Nephron (organoid): Measurements from ENCODE around the gene ANKRD60.

Experiments
- H3K27ac Mint-ChIP-seq, 3 experiments: 2 replicates each; pipeline ENCODE4 v1.8.0; 2020; ENCODE audit warnings: mixed read lengths in 3 of 3, mild to moderate bottlenecking in 2 of 3, moderate library complexity in 1 of 3
- H3K27me3 Mint-ChIP-seq: 2 replicates; pipeline ENCODE4 v1.8.0; 2021; ENCODE audit warnings: low read depth, mild to moderate bottlenecking, moderate library complexity, mixed read lengths
- H3K36me3 Mint-ChIP-seq: 2 replicates; pipeline ENCODE4 v1.8.0; 2020; ENCODE audit warnings: low read depth, mixed read lengths
- H3K4me1 Mint-ChIP-seq: 2 replicates; pipeline ENCODE4 v1.8.0; 2020; ENCODE audit warnings: mixed read lengths
- H3K4me3 Mint-ChIP-seq, 3 experiments: 2 replicates each; pipeline ENCODE4 v1.8.0; 2020; ENCODE audit warnings: mild to moderate bottlenecking in 3 of 3, mixed read lengths in 3 of 3, moderate library complexity in 2 of 3
- H3K9me3 Mint-ChIP-seq: 2 replicates; pipeline ENCODE4 v1.8.0; 2020; ENCODE audit warnings: mixed read lengths
- TF ChIP-seq, protein P1 (sequence below), 3 experiments: fragments of 200-600 bp; sonication (generic); IDR thresholded peaks; one replicate each; pipeline ENCODE4 v1.5.0; 2021; ENCODE audit warnings: antibody characterized with exemption in 3 of 3; ENCODE audit not compliant: unreplicated experiment in 3 of 3

Gene ANKRD60

DNA sequence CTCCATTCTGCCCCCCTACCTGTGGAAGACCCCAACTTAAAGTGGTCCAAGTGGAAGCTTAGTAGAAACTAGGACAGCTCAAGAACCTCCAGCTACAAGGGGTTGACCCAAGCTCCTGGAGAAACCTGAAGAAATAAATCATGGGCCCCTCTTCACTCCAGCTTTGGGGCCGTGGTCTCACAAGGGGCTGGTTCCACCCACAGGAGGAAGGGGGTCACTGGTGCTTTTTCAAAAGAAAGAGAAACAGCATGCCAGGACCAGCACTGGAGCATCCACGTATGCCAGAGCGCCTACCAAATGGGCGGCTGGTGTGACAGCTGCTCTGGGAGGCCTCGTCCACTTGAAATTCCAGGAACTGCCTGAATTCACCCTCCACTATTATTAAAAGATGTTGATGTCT is 14.4 kb upstream of the ANKRD60 start:
- TF ChIP-seq, protein P1, sequence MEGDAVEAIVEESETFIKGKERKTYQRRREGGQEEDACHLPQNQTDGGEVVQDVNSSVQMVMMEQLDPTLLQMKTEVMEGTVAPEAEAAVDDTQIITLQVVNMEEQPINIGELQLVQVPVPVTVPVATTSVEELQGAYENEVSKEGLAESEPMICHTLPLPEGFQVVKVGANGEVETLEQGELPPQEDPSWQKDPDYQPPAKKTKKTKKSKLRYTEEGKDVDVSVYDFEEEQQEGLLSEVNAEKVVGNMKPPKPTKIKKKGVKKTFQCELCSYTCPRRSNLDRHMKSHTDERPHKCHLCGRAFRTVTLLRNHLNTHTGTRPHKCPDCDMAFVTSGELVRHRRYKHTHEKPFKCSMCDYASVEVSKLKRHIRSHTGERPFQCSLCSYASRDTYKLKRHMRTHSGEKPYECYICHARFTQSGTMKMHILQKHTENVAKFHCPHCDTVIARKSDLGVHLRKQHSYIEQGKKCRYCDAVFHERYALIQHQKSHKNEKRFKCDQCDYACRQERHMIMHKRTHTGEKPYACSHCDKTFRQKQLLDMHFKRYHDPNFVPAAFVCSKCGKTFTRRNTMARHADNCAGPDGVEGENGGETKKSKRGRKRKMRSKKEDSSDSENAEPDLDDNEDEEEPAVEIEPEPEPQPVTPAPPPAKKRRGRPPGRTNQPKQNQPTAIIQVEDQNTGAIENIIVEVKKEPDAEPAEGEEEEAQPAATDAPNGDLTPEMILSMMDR (IDR thresholded peaks at IDR 0.05; ENCODE audit: unreplicated experiment in 3 of 3), result no peak
- H3K4me3 Mint-ChIP-seq, result no peak overlapping the region
- no peaks in the 10 kb centered on the region for H3K9me3 Mint-ChIP-seq
- H3K27ac Mint-ChIP-seq, result no peak overlapping the region
- peaks cover 25% of the 10 kb centered on the region for H3K4me1 Mint-ChIP-seq
- H3K36me3 Mint-ChIP-seq, result peaks cover 66% of the 10 kb centered on the region
- peaks cover 21% of the 10 kb centered on the region for H3K27me3 Mint-ChIP-seq

DNA sequence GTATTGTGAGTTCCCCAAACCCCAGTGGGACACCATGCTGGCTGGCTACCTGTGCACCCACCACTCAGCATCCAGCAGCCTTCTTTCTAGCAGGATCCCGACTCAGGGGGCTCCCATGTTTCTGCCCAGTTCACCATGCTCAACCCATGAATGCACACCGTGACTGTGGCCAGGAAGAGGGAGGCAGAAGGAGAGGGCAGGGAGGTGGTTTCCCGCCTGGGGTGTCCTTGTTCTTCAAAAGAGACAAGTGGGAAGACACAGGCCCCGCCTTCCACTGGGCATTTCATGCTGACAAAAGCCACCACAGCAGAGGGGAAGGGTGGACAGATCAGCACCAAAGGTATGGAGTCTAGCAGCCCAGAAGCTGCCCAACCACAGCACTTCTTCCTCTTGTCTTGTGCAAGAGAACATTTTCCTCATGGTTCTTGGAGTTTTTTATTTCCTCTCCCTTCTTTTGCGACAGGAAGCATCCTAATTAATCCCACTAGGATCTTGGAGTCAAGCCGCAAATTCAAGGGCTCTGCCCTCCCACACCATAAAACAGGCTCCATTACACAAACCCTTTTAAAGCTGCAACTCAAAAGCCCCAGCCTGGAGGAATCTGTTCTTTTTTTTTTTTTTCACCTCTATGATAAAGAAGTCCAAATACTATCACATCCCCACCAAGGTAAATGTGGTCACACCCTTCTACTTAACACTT is 13.5 kb upstream of the ANKRD60 start:
- Mint-ChIP-seq H3K27ac (peak overlapping the region in 1 of 3 experiments; percentile 73), H3K4me3 (no peak overlapping the region), H3K36me3 (peaks cover 59% of the 10 kb centered on the region), H3K4me1 (peaks cover 34% of the 10 kb centered on the region), H3K27me3 (peaks cover 23% of the 10 kb centered on the region), H3K9me3 (no peaks in the 10 kb centered on the region)
- TF ChIP-seq, protein P1 (IDR thresholded peaks at IDR 0.05; ENCODE audit: unreplicated experiment in 3 of 3), result no peak

DNA sequence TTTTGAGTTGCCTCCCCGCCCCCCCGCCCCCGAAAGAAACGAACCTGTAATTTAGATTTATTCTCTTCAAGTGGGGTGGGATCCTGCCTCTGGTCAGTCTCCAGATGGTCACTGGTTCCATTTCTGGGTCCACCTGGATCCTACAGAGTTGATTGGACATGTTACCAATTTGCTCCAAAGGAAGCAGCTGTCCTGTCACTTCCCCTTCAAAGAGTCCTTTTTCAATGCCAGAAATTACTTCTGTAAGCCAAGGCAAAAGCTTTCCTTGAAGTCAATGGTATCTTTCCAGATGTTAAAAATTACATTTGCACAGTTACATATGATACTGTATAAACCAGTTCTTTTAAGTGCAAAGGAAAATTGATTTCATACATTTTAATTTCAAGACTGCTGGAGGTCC is 12.0 kb upstream of the ANKRD60 start:
- H3K4me1 Mint-ChIP-seq, result peaks cover 40% of the 10 kb centered on the region
- peaks cover 47% of the 10 kb centered on the region for H3K36me3 Mint-ChIP-seq
- TF ChIP-seq, protein P1 (IDR thresholded peaks at IDR 0.05; ENCODE audit: unreplicated experiment in 3 of 3), result no peak
- H3K4me3 Mint-ChIP-seq, result no peak overlapping the region
- H3K9me3 Mint-ChIP-seq, result no peaks in the 10 kb centered on the region
- H3K27me3 Mint-ChIP-seq, result peaks cover 35% of the 10 kb centered on the region
- no peak overlapping the region for H3K27ac Mint-ChIP-seq

GRCh38 chr20:58239216-58239615 is 10.8 kb upstream of the ANKRD60 start:
- Mint-ChIP-seq H3K27me3 (peaks cover 41% of the 10 kb centered on the region), H3K36me3 (peaks cover 44% of the 10 kb centered on the region), H3K27ac (no peak overlapping the region), H3K4me1 (peaks cover 40% of the 10 kb centered on the region), H3K4me3 (no peak overlapping the region), H3K9me3 (no peaks in the 10 kb centered on the region)
- TF ChIP-seq, protein P1 (IDR thresholded peaks at IDR 0.05; ENCODE audit: unreplicated experiment in 3 of 3), result peak in 1 of 3 experiments; percentile 9

DNA sequence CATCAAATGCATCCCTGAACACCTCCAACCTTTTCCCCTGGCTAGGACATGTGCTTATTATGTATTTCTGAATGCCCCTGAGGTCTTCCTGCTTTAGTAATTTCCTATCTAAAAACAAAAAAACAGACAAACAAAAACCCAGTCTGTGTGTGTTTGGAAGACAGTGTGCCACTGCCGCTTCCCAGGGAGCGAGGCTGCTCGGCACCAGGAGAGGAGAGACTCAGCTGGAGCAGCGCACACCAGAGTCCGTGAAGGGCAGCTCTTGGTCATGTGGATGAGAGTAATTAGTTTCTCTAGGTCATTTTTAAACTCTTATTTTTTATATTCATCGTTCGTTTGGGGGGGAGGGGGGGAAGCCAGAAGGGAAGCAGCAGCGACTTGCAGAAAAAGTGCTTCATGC is 10.0 kb upstream of the ANKRD60 start:
- Mint-ChIP-seq H3K4me1 (peaks cover 40% of the 10 kb centered on the region), H3K27me3 (peaks cover 44% of the 10 kb centered on the region), H3K27ac (peak overlapping the region in 2 of 3 experiments; percentile 24 to 62), H3K4me3 (peak overlapping the region in 1 of 3 experiments; percentile 28), H3K9me3 (no peaks in the 10 kb centered on the region), H3K36me3 (peaks cover 42% of the 10 kb centered on the region)
- TF ChIP-seq, protein P1 (IDR thresholded peaks at IDR 0.05; ENCODE audit: unreplicated experiment in 3 of 3), result no peak
